Mammary epithelial cell (primary cell): ENCODE results near the gene RBM20.

Experiments used
- EZH2 ChIP-seq: IDR thresholded peaks from 2 replicates; pipeline ENCODE4 v1.6.1; 2012; ENCODE audit warnings: low read length, inconsistent platforms, borderline replicate concordance
- TF ChIP-seq, protein P1 (sequence below), 2 donors: IDR thresholded peaks in 1 of 2; conservative IDR thresholded peaks in 1 of 2; 2 replicates each; pipeline ENCODE4 v1.5.1; 2011 to 2012; ENCODE audit warnings: inconsistent platforms in 2 of 2, low read length in 2 of 2, mild to moderate bottlenecking in 2 of 2, control low read depth in 1 of 2, low read depth in 1 of 2; ENCODE audit not compliant: insufficient read depth in 1 of 2; ENCODE audit errors: extremely low read depth in 1 of 2

DNA sequence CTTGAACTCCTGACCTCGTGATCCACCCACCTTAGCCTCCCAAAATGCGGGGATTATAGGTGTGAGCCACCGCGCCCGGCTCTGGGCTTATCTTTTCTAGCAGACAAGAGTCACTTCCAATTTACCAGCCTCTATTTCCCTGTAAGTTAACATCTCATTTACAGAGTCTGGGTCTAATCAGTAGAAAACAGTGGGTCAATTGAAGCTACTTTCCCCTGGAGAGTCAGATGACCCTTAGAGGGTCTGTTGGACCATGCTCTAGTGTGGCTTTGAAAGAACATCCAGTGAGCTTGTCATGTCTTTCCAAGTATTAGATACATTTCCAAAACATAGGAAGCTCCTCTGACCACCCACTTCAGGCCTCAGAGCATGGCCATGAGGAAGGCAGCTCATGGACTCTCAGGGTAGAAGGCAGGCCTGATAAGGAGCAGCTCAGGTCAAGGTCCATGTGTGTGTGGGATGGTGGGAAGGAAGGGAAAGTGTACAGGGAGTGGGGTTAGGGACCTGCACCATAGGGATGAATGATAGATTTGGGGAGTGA is 27.6 kb upstream of the RBM20 start:
- TF ChIP-seq, protein P1, sequence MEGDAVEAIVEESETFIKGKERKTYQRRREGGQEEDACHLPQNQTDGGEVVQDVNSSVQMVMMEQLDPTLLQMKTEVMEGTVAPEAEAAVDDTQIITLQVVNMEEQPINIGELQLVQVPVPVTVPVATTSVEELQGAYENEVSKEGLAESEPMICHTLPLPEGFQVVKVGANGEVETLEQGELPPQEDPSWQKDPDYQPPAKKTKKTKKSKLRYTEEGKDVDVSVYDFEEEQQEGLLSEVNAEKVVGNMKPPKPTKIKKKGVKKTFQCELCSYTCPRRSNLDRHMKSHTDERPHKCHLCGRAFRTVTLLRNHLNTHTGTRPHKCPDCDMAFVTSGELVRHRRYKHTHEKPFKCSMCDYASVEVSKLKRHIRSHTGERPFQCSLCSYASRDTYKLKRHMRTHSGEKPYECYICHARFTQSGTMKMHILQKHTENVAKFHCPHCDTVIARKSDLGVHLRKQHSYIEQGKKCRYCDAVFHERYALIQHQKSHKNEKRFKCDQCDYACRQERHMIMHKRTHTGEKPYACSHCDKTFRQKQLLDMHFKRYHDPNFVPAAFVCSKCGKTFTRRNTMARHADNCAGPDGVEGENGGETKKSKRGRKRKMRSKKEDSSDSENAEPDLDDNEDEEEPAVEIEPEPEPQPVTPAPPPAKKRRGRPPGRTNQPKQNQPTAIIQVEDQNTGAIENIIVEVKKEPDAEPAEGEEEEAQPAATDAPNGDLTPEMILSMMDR (conservative IDR thresholded peaks at IDR 0.05 in 1 of 2, IDR thresholded peaks at IDR 0.05 in 1 of 2; ENCODE audit: extremely low read depth in 1 of 2, insufficient read depth in 1 of 2, low read depth in 1 of 2, low read length in 2 of 2): no peak
- no peak for TF ChIP-seq EZH2
